T-helper 9 cell (primary cell): ENCODE data around the gene ROS1.

ENCODE experiments used
- DNase-seq: peaks from one replicate; pipeline ENCODE4 v3.0.0-alpha.2; 2020

ROS1 gene

DNA sequence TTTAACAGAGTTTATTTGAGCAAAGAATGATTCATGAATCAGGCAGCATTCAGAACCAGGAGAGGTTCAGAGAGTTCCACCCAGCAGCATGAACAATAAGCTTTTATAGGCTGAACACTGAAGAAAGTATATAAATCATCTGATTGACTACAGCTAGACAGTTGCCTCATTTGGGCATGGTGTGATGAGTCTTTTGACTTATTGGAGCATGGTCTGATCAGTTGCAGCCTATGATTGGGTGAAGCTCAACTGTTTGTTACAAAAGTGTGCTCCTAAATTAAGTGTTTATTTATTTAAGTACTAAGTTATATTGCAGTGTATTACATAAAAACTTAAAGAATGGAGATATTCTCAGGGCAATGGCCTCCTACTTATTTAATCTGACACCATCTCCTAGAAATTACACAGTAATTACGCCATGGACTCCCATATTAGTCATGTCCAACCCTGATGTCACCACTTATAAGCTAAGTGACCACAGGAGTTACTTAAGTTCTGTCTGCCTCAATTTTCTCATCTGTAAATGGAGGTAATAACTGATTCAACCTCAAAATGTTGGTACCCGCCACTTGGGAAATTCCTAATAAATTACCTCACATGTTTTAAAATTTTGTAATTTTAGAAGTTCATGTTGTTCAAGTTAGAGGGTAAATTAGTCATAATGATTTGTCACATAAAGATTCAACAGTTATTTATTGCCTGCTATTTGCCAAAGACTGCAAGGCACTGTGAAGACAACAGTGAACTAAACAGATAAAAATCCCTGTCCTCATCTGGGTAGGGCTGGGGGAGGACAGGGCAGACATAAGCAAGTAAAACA, 15.2 kb upstream of the ROS1 start:
- no peak for DNase-seq

DNA sequence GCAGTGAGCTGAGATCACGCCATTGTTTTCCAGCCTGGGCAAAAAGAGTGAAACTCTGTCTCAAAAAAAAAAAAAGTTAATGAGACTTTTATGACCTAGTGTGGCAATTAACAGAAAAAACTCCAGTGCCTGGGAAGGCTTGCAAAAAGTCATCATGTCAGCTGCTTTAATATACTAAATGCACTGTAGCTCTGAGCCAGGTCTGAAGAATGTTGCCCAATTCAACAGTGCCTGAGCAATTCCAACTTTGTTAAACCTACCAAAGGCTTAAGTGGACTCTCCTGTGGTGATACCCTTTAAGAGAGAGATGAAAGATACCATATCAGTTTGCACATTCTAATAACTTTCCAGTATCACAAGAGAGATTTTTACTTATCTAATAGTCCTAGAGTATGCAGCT, 6.5 kb upstream of the ROS1 start:
- DNase-seq: no peak

DNA sequence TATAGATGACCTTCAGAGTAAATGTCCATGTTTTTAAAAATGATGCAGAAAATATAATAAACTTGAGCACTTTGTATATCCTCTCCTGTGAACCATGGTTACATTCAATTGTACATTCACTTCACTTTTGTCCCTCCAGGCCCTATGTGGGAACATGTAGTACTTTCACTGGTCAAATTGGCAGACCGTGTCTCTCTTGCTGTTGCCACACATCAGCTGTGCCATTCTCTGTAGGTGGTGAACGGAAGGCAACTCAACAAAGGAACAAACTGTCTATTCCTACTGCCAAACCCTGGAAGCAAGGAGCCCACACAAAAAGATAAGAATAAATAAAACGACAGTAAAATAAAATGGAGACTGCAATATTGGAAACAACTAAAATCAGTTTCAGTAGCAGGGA, 2.0 kb downstream of the ROS1 start:
- no peak for DNase-seq

DNA sequence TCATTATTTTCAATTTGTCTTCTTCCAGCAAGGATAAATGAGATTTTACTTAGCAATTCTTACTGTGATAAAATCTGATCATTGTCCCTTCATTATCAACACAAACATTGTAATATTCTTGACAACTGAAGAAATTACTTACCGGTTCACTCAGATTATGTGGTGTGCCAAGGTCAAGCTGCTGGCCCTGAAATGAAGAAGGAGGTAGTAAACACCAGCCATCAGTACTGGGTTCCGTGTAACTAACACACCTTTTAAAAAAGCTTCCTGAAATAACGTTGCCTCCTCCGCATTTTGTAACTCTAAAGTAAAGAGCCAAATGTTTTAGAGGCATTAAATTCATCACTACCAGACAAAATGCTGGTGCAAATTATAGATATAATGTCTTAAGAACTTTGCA, 7.4 kb downstream of the ROS1 start:
- no peak for DNase-seq

DNA sequence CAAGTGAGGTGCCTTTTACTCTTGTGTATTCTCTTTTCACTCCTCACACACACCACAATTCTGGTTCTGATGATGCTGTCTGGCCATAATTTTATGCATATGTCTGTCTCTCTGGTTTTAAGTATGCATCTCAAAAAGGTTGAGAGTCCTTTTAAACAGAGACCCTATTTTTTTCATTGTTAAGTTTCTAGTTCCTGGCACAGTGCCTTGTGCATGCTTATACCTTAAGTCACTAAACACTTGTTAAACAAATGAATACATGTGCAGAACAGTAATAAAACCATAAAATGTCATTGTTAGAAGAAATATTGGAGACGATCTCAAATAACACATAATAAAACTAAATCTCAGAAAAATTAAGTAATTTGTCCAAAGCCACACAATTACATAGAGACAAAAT, 7.9 kb downstream of the ROS1 start:
- no peak for DNase-seq

DNA sequence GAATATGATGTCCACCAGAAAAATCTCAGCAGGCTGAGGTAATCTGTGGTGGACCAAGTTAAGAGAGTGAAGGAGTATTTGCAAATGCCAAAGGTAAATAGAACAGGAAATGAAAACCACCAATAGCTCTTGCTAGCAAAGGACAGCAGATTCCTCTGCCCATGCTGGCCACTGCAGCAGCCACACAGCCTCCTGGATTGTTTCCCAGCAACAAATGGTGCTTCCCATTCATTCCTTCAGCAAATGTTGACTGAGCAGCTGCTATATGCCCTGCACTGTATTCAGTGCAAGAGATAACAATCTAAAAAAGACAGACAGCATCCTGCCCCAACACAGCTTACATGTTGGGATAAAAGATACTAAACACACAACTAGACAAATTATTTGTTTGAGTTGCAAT, 11.0 kb downstream of the ROS1 start:
- DNase-seq: no peak

DNA sequence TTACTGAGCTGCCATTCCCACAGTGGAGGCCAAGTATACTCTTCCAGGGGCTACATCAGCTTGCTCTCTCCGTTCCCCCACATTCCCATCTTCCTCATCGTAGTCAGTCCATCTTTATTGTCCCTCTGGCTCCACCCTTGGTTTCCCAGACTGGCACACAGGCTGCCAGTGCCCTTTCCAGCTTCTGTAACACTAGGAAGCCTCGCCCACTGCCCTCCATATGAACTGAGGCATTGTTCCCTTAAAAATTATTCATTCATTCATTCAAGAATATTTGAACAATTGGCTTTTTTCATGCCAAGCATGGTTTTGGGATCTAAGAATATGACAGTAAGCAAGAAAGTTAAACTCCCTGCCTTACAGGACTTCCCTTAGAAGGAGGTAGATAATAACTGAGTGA, 14.3 kb downstream of the ROS1 start:
- no peak for DNase-seq

DNA sequence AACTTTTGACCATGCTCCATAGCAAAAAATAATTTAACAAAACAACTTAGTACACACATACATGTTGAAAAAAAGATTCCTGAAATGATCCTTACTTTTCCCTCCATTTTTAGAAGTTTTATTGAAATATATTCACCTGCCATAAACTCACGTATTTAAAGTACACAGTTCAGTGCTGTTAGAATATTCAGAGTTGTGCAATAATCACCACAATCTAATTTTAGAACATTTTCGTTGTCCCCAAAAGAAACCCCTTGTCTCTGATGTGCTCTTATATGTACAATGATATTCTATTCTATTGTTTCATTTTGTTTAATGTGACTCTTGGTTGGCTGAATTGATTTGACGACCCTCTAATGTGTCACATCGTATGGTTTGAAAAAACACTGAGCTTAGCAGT, 15.9 kb downstream of the ROS1 start:
- no peak for DNase-seq

DNA sequence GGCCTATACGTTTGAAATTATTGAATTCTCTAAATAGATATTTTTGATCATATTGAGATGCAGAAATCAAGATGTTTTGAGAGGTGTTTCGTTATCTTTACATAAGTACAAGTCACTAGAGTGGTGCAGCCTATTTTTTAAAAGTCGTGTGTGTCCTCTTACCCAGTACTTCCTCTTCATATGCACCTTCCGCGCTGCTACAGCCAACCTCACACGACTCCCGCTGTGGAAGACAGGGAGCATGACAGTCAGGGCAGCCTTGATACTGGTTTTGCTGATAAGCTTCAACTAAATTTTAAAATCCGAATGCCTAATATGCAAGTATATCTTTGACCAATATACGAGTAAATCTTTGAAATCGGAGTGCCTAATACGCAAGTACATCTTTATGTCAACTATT, 16.3 kb downstream of the ROS1 start:
- no peak for DNase-seq

DNA sequence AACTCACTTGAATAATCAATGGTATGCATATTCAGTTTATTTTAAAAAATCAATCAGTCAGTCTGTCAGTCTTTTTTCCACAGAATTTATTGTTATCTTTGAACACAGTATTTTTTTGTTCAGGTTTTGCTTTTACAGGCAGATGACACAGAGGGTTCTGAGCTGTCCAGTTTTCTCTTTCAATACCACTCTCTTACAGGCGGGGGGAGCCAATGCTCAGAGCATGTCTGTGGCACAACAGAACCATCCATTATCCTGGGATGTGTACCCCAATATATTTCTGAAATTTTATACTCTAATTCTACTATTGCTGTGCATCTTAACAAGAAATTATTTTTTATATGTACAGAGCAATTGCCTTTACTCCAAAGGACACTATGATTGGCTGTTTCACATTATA, 21.2 kb downstream of the ROS1 start:
- no peak for DNase-seq

DNA sequence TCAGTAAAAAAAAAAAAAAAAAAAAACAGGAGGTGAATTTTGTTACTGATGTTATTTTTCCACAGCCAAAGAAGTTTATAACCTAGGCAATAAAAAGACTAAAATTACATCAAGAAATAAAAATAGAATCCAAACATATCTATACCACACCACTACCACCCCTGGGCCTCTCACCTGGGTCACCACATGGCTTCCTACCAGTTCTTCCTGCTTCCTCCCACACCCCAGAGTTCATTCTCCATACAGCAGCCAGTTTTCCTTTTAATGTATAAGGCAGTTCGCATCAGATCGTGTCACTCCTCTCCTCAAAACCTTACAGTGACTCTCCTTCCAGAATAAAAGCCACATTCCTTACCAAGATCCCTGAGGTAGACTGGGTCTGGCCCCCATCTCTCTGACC, 23.9 kb downstream of the ROS1 start:
- no peak for DNase-seq

DNA sequence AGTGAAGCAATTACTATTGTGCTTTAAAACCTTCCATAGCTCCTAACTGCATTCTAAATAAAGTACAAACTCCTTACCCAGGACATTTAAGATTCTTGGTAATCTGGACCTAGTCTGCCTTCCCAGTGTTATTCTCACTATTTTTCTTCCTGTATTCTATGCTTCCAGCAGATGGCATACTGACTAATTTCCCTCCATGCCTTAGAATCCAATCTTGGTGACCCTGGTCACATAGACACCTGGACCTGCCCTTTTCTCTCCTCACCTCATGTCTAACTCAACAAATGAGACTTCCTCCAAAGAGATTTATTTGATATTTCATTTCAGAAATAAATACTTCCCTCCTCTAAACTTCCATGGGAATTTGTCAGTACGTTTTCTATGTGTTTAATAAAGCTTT, 25.8 kb downstream of the ROS1 start:
- no peak for DNase-seq

DNA sequence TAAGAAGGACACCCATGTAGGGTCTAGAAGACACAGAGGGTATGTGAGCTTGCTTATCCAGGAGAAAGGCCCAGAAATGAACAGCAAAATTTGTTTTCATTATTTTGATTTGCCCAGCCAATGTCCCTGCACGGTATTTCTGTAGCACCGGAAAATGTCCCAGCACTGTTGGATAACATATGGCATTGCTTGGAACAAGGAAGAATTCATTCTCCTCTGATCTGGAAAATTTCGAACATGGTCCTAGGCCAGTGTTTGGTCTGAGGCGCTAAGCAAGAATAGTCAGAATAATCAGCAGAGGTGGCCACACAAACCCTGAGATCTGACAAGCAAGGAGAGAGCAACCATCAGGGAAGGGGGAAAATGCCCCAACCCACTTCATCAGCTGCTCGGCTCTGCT, 26.6 kb downstream of the ROS1 start:
- DNase-seq: no peak

DNA sequence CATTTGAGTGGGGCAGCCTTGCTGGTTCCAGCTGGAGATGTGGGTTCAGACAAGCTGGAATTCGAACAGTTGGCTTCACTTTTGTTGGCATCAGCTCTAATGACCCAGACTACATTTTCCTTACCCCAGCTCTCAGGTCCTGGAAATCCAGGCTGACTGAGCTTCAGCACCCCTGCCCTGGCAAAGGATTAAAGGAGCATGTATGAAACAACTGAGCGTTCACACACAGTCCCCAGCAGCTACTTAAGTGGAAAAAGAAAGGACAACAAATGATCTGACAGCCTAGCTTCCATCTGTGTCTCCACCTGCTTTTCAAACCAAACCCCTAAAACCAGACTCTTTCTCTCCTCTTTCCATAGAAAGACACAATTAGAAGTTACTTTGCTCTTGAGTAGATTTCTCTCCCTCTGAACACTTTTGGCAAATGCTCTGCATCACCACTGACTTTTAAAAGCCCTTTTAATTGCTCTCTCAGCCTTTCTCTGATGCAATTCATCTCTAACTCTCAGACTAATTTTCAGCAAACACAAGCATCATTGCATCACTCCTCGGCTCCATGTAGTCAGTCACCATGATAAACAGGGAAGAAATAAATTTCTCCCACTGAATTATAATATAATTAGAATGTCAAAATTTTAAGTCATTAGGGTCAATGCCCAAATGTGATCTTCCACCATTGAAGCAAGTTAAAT, 28.1 kb downstream of the ROS1 start:
- no peak for DNase-seq

DNA sequence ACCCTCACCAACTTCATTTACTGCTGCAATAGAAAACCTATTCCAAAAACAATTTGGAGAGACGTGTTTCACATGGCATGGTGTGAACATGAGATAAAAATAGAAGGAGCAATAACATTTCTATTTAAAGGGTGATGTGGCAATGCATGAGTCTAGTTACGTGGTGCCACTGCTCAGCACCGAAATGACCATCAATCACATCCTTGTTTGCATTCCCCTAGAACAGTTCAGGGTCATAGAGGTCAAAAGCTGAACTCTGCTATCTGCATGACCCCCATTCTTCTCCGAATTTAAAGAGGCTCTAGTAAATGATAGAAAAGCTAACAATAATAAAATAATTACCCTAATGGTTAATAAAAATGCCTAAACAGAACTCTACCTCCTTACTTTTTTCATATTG, 29.5 kb downstream of the ROS1 start:
- no peak for DNase-seq

DNA sequence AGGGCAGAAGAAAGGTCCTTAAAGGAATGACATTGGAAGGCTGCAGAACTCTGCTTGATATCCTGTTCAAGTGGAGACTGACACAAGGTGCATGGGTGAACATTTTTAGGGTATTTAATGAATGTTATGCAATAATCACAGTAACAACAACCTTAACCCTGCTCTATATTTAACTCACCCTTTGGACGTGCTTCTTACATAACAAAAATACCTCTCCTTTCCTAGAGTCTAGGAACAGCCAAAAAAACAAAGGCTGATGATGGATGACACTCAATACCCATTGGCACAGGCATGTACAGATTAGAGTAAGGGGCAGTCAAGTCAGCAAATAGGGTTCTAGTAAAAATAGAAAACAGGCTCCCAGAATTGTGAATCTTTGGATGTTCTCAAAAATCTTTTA, 30.6 kb downstream of the ROS1 start:
- no peak for DNase-seq

DNA sequence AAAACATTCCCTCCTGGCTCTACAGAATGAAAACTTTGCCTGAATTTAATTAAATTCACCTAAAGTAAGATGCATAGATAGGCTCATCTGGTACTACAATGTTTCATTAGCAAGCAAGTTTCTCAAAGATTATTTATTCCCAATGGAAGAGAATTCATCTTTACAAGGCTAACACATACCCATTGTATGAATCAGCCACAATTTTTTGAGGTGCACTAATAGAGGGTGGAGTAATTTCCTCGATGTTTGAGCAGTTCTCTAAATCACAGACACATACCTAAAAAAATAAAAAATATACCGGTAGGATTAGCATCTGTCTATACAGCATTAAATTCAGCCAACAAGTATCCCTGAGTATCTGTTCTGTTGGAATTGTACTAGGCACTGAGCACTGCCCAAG, 32.7 kb downstream of the ROS1 start:
- DNase-seq: no peak

DNA sequence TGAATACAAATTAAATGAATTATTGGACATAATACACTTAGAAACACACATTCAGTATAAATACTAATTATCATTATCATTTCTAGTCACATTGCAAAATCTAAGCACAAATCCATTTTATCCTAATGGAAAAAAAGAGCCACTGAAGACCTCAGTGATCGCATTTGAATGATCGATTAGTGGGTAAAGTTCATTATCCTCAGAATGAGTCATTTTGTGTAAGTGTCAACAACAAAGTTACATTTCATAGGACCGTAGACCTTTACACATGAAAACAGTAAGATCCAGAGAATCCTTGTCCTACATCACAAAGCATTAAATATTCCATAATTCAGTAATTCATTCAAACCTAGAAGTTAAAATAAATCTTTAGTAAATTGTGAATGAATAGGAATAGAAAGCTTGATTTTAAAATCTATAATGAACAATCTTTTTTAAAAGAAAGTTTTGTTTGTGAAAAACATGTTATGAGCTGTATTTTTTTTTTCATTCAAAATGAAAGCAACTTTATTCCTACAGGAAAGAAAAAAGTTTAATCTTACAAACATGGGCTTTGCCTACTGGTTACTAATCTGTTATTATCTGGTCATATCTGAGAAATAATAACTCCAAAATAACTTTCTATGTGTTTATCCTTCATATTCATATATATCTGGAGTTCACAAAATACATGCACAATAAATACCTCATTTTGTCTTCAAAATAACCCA, 33.7 kb downstream of the ROS1 start:
- no peak for DNase-seq

DNA sequence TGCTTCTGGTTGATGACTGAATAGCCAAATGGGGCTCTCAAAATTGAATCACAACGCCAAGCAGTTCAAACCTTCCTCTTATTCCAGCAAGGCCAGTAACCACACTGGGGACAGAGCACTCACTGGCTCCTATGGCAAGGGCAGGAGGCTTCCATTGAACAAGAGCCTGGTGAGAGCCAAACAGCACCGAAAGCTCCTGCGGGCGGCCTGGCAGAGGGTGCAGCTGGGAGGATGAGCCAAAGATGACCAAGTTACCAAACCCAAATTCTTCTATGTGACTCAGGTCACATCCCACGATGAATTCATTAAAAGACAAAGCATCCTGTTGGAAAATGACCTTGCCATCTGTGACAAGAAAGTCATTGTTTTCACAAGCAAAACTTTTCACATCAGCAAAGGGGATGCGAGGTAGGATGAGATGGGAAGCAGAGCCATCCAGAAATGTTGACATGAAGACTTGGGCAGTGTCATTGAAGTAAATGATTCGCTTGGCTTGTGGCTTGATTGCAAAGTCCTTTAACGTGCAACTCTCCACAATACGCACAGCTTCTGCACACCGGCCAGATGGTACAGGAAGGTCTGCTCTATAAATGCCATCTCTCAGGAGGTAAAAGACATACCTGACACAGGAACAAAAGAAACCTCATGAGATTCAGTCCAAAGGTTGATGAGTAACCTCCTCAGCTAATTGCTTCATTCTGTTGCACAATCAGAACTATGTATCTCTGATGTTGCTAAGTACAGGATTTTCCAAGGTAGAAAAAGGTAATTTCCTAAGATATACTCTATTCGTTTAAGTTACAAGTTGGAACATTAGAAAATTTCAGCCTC, 36.3 kb downstream of the ROS1 start:
- no peak for DNase-seq

DNA sequence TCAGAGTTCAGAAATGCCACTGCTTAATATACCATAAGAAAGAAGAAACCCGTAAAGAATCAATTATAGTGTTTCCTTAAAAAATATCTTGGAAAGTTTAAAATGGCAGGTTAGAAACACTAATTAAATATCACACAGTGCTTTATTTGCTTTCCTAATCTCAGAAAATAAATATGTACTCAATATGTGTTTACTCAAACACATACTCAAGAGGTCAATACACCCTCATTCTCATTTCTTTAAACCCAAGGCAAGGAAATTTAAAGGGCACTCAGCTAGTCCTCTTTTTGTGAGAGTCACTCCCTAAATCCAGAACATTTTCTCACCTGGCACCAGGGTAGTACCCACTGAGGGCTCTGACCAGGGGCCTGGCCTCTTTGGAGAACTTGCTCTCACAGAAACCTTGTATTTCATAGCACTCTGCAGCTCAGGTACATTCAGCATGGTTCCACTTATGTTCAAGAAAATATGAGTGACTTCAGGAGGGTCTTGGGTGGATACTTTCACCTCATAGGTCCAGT, 38.2 kb downstream of the ROS1 start:
- no peak for DNase-seq

DNA sequence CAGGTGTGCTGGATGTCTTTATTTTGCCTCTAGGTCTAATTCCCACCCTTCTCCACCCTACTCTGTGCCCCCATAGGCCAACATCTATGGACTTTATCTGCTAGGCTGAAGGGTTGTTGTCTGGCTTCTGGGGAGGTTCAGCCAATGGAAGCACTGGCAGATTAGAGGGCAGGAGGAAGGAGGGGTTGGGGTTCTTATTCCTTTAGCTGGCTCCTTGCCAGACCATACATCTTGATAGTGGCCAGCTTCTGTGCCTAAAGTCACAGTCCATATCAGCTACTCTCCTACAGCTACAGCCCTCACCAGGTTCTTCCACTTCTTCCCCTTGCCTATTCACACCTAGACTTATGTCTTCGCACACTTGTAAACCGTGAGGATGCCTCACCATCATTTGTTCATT, 41.1 kb downstream of the ROS1 start:
- DNase-seq: no peak

DNA sequence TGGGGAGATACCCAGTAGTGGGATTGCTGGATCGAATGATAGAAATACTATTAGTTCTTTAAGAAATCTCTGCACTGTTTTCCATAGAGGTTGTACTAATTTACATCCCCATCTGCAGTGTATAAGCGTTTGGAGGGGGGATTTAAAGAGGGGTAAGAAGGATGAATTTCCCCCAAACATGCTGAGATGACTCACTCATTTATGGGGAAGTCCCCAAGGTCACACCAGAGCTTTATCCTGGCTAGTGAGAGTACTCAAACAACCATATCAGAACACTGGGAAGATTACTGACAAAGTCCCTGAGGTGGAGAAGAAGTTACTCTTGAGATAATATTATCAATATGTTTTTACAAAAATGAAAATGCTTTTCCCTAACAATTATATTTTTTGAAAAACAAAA, 44.0 kb downstream of the ROS1 start:
- DNase-seq: no peak

DNA sequence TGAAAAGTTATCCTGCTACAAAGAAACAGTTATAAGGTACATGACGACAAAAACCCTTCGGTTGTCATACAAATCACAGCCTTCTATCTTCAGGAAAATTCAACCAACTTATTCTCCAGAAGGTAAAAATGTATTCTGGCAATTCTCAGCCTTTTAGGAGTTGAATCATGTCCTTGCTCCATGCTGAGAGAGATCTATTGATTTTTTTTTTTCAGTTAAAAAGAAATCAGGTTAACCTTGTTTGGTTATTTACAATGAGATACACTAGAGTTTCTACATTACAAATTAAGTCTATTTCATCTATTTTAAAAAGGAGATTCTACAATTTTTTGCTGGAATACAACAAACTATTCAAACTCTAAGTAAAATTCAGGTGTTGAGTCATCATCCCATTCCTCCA, 45.4 kb downstream of the ROS1 start:
- no peak for DNase-seq
